ENCODE data around the gene INSYN2B. TPM values are rescaled to one million over a fixed set of nuclear protein-coding genes. Genes with fewer than 3 reads are reported as not detected.

INSYN2B gene
- not detected for polyA plus RNA-seq

DNA sequence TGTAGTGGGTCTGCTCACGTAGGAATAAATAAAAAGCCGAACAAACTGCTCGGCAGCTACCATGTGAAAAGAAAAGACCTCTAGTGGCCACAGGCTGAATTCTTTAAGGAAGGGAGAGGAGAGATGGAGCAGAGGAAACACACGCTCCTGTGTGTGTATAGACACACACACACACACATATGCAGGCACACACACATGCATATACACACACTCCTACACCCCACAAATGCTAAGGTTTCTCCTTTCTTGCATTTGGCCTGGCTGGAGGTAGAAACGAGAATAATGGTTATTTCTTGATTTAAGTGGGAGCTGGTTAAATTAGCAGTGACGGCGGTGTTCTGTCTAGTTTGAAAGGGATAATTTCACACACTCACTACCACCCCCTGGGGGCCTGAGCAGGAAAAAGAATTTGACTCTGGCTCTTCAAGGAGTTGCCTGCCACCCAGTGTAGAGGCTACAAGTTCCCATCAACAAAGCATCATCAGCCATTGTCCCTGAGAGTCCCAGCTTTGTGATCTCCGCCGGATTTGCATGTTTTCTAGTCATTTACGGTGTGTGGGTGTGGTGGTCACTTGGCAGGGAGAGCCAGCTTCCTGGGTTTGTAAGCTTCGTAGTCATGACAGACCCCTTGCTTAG is at the start of gene INSYN2B:
INSYN2B (minus strand) TSS at position 78 of the 636 bp plus-strand sequence. CDS start 96,597 bp downstream, outside the sequence.
- H3K27me3 Mint-ChIP-seq, result no peaks in the 10 kb centered on the region
- H3K9me3 Mint-ChIP-seq, result no peaks in the 10 kb centered on the region
- H3K4me1 Mint-ChIP-seq, result peaks cover 0 to 3% (median 0%) of the 10 kb centered on the region in 3 donors
- H3K36me3 Mint-ChIP-seq, result peaks cover 6% of the 10 kb centered on the region
- peak within 1 kb of the TSS in 2 of 3 donors; percentile 13 to 73 for H3K27ac Mint-ChIP-seq
- H3K4me3 Mint-ChIP-seq, result no peak within 1 kb of the TSS

DNA sequence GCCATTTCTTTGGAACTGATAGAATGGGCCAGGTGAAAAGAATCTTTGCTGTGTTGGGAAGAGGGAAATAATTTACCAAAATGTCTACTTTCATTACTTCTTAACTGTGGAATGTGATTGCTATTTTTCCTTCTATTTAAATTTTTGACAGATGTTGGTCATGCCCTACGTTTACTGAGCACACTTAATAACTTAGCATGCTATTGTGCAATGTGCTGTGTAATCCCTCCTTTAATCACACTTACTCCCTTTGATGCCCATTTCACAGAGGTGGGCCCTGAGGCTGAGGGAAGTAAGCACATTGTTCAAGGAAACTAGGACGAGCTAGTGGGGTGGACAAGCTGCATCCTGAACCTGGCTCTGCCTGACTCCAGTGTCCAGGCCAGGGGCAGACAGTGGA is 47.8 kb upstream of the INSYN2B start:
- Mint-ChIP-seq H3K4me1 (no peaks in the 10 kb centered on the region), H3K4me3 (no peak overlapping the region), H3K36me3 (peaks cover 9% of the 10 kb centered on the region), H3K9me3 (no peaks in the 10 kb centered on the region), H3K27ac (no peak overlapping the region), H3K27me3 (no peaks in the 10 kb centered on the region)

DNA sequence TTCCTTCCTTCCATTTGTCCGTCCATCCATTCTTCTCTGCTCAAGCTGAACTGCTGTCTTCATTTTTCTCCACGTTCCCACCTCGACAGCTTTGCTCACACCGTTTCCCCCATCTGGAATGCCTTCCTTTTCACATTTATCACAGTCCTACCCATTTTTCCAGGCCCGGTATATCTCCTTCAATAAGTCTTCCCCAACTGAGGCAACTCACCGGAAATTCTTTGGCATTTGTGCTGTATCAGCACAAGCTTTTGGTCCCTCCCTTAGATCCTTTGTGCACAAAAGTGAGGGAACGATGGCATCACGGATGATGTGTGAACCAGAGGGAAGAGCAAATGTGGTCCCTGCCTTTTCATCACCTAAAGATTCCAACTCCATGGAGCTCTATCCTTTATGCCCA is 45.6 kb upstream of the INSYN2B start:
- Mint-ChIP-seq H3K4me3 (no peak overlapping the region), H3K9me3 (no peaks in the 10 kb centered on the region), H3K36me3 (peaks cover 12% of the 10 kb centered on the region), H3K27me3 (no peaks in the 10 kb centered on the region), H3K27ac (no peak overlapping the region), H3K4me1 (no peaks in the 10 kb centered on the region)

DNA sequence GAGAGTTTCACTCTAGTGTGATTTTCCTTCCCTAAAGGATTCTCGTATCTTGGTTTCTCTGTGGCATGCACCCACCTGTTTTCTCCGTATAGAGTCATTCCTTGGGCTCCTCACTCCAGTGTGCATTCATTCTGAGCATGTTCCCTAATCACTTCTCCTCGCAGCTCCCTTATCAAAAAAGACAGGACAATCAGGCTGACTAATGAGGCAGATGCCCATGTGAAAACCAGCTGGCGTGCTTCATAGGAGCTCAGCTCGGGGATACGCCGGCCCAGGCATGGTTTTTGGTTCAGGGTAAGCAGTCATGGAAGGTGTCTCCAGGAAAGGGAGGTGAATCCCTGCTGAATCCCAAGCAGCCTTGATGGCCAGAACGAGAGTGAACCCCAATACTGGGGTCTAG is 41.2 kb upstream of the INSYN2B start:
- Mint-ChIP-seq H3K27ac (no peak overlapping the region), H3K9me3 (no peaks in the 10 kb centered on the region), H3K27me3 (no peaks in the 10 kb centered on the region)

DNA sequence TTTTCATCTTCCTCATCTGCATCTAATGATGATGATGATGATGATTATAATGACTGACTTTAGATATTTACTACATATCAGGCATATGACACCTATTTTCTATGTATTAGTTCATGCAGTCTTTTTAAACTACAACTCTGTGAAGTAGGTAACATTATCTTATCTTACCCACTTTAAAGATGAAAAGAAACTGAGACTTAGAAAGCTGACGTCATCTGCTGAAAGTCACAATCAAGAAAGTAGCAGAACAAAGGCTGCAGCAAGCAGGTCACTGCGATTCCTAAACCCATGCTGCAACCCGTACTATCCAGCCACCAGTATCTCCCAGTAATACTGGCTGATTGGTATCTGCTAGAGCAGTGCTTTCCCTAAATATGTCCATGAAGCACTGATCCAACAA is 40.1 kb upstream of the INSYN2B start:
- H3K4me1 Mint-ChIP-seq, result no peaks in the 10 kb centered on the region
- no peak overlapping the region for H3K4me3 Mint-ChIP-seq
- H3K9me3 Mint-ChIP-seq, result no peaks in the 10 kb centered on the region
- peaks cover 7% of the 10 kb centered on the region for H3K36me3 Mint-ChIP-seq
- no peaks in the 10 kb centered on the region for H3K27me3 Mint-ChIP-seq
- no peak overlapping the region for H3K27ac Mint-ChIP-seq

More for the DNA sequence above, 41.2 kb upstream of the INSYN2B start:
- Mint-ChIP-seq H3K36me3 (peaks cover 8% of the 10 kb centered on the region), H3K4me1 (no peaks in the 10 kb centered on the region), H3K4me3 (no peak overlapping the region)

DNA sequence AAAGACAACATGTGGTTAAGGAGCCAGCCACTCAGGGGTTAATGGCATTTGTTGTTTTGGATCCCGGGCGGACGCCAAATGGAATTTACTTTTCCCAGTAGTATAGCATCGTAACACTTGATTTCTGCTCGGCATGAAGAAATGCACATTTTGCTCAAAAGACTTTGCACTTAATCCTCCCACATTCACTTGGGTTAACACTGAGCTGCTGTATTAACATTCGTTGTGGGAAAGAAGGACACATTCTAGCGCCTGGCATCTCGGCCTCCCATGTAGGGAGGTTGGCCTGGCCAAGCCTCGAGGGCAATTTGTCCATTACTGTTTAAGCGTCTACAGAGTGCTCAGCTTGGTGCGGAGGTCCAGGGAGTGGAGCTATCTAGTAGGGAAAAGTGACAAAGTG is 32.3 kb upstream of the INSYN2B start:
- peaks cover 12% of the 10 kb centered on the region for H3K36me3 Mint-ChIP-seq
- H3K4me3 Mint-ChIP-seq, result no peak overlapping the region
- no peaks in the 10 kb centered on the region for H3K9me3 Mint-ChIP-seq
- no peaks in the 10 kb centered on the region for H3K4me1 Mint-ChIP-seq
- peak overlapping the region in 1 of 3 donors; percentile 67 for H3K27ac Mint-ChIP-seq
- no peaks in the 10 kb centered on the region for H3K27me3 Mint-ChIP-seq

DNA sequence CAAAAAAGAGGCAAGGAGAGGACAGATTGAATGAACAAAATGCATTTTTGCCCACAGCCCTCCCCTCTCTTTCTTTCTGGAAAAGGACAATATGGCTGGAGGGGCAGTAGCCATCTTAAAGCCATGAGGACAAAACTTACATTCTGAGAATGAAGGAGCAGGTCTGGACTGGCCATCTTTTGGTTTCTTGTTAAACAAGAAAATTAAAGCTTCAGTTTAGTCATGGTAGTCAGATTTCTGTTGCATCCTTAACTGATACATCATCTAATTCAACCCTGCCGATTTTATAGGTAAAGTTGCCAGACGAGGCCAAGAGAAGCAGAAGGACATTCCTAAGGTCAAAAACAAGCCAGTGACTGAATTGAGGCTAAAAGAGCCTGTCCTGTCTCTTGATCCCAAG is 31.5 kb upstream of the INSYN2B start:
- Mint-ChIP-seq H3K27me3 (no peaks in the 10 kb centered on the region), H3K36me3 (peaks cover 12% of the 10 kb centered on the region), H3K27ac (peak overlapping the region in 1 of 3 donors; percentile 76), H3K4me3 (no peak overlapping the region), H3K9me3 (no peaks in the 10 kb centered on the region), H3K4me1 (no peaks in the 10 kb centered on the region)

DNA sequence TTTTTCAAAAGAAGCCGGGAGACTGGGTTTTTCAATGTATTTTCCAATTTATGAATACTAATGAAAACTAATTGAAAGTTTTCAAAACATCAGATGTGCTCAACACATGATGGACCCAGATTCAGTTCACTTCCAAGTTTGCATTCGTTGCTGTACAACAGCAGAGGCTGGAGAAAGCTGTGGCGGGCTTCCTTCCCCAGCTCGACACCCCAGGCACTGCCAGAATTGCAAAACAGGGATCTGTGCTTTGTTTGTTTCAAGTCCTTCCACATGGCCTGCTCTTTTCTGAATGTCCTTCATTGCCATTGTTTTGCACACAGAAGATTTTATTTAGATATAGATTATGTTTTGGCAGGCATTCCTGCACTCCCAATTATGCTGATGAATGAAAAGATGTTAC is 30.3 kb upstream of the INSYN2B start:
- no peaks in the 10 kb centered on the region for H3K9me3 Mint-ChIP-seq
- H3K4me1 Mint-ChIP-seq, result no peaks in the 10 kb centered on the region
- H3K4me3 Mint-ChIP-seq, result no peak overlapping the region
- no peaks in the 10 kb centered on the region for H3K27me3 Mint-ChIP-seq
- peaks cover 12% of the 10 kb centered on the region for H3K36me3 Mint-ChIP-seq
- no peak overlapping the region for H3K27ac Mint-ChIP-seq

DNA sequence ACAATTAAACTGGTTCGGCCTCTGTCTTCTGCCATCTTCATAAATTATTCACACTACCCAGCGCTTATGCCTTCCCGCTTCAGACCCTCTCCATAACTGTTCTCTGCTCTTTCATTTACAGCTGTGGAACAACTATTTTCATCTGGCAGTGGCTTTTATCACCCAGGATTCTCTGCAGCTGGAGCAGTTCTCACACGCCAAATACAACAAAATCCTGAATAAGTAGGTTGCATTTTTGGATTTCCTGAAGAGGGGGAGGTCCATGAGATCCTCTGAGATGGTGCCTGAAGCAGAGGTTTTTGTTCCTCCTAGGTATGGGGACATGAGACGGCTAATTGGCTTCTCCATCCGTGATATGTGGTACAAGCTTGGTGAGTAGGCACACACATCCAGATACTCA is 28.1 kb upstream of the INSYN2B start:
- Mint-ChIP-seq H3K9me3 (no peaks in the 10 kb centered on the region), H3K27ac (no peak overlapping the region), H3K36me3 (peaks cover 17% of the 10 kb centered on the region), H3K27me3 (no peaks in the 10 kb centered on the region), H3K4me1 (no peaks in the 10 kb centered on the region), H3K4me3 (peak overlapping the region in 1 of 4 donors; percentile 39)

DNA sequence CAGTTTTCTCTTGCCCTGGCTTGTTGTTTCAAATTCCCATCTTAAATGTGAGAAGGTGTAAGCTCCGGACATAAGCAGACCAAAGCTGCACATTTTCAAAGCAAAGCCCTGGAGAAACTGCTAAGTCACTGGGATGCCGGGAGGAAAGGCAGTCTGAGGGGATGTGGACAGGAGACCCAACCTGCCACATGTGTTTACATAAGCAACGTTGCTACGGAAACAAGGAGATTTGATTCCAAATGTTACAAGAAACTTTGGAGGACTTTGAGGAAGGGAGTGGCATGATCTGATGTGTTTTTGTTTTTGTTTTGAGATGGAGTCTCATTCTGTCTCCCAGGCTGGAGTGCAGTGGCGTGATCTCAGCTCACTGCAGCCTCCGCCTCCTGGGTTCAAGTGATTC is 25.7 kb upstream of the INSYN2B start:
- Mint-ChIP-seq H3K9me3 (no peaks in the 10 kb centered on the region), H3K36me3 (peaks cover 23% of the 10 kb centered on the region), H3K27me3 (no peaks in the 10 kb centered on the region), H3K27ac (peak overlapping the region in 1 of 3 donors; percentile 76), H3K4me3 (no peak overlapping the region), H3K4me1 (no peaks in the 10 kb centered on the region)

DNA sequence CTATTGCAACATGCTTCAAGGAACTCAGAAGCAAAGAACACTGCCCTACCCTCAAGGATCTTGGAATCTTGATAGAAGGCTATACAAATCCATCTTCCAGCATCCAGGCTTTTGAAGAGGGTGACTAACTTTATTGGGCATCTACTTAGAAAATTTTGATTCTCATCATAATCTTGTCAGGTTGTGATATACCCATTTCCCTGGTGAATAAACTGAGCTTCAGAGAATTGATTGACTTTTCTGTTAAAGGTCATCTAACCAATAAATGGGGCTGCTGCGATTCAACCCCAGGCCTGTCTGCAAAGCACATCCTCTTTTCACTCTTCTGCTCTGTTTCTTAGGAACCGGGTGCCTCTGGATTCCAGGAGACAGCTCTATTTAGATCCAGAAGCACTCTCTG is 19.9 kb upstream of the INSYN2B start:
- H3K4me3 Mint-ChIP-seq, result no peak overlapping the region
- no peak overlapping the region for H3K27ac Mint-ChIP-seq
- H3K9me3 Mint-ChIP-seq, result no peaks in the 10 kb centered on the region
- peaks cover 6 to 8% (median 6%) of the 10 kb centered on the region in 3 donors for H3K4me1 Mint-ChIP-seq
- H3K27me3 Mint-ChIP-seq, result no peaks in the 10 kb centered on the region
- peaks cover 27% of the 10 kb centered on the region for H3K36me3 Mint-ChIP-seq

DNA sequence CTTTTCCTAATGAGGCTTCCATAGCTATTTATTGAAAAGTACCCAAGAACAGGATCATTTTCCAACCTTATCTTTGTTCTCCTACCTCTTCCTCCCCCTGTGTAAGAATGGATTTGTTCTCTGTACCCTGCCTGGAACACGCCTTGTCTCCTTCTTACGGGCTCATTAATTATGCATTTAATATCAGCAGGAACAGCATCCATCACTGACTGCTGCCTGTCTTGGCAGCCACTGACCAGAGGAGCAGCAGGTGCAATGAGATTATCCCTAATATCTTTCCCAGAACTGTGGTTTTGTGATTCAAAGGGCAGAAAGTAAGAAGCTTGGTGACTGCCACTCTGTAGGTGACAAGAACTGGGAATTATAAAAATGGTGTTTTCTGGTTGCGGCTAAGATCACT is 19.3 kb upstream of the INSYN2B start:
- Mint-ChIP-seq H3K9me3 (no peaks in the 10 kb centered on the region), H3K27me3 (no peaks in the 10 kb centered on the region), H3K27ac (no peak overlapping the region), H3K4me1 (peaks cover 6 to 9% (median 8%) of the 10 kb centered on the region in 3 donors), H3K4me3 (no peak overlapping the region), H3K36me3 (peaks cover 28% of the 10 kb centered on the region)

DNA sequence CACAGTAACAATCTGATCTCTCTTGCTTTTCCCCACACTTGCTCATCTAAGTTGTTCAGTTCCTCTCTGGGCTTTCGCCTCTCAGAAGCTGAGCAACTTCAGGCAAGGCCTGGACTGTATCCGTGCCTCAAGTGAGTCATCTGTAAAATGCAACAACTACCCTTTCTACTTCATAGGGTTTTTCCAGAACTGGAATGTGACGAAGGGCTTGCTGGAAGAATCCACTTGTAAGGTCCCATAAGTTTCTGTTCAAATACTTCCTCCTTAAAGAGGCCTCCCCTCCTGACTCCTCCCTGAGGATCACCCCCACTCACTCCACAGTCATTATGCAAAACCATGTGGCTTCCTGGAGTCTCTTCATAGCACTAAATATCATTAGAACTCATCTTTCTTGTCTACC is 17.5 kb upstream of the INSYN2B start:
- Mint-ChIP-seq H3K4me3 (no peak overlapping the region), H3K27me3 (no peaks in the 10 kb centered on the region), H3K27ac (peak overlapping the region in 2 of 3 donors; percentile 60 to 67), H3K36me3 (peaks cover 28% of the 10 kb centered on the region), H3K4me1 (peaks cover 6 to 12% (median 12%) of the 10 kb centered on the region in 3 donors), H3K9me3 (no peaks in the 10 kb centered on the region)

DNA sequence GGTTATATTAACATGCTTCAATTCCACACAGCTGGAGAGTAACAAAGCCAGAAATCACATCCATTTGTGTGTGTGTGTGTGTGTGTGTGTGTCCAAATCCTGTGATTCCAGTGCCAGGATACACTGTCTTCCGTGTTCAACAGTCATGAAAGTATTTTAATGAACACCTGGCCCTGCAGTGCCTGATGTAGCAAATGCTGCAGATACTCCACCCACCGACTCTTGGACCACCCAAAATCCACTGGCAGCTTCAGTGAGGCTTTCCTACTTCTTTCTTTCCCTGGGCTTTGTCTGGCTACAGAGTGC is 13.1 kb upstream of the INSYN2B start:
- Mint-ChIP-seq H3K4me1 (peaks cover 6 to 12% (median 12%) of the 10 kb centered on the region in 3 donors), H3K9me3 (no peaks in the 10 kb centered on the region), H3K36me3 (peaks cover 20% of the 10 kb centered on the region), H3K4me3 (no peak overlapping the region), H3K27ac (no peak overlapping the region), H3K27me3 (no peaks in the 10 kb centered on the region)

DNA sequence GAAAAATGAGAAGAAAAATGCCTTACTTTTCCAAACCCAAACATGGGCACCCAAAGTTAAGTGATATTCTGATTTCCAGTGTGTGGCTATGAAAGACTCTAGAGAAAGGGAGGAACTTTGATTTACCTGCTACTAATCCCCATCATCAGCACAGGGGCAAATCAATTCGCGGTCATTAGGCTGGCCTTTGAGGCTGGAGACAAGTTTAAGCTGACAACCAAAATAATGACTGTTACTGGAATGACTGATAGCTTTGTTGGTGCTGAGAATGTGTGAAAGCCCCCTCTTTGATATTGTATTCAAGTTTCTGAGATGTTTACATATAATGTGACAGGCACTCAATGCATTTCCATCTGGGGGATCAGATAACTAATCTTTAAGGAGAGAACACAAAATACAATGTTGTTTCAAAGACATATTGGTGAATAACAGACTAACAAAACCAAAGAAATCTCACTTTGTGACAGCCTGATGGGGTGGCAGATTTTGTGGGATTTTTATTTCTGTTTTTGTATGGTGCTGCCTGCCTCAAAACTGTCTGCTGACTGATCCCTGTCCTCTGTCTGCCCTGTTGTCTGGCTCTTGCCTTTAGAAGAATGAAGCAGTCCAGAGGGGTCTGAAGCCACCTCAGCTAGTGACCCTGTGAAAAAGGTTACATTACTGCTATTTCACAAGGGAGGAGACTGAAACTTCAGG is 12.6 kb upstream of the INSYN2B start:
- H3K27me3 Mint-ChIP-seq, result no peaks in the 10 kb centered on the region
- H3K4me3 Mint-ChIP-seq, result no peak overlapping the region
- peaks cover 20% of the 10 kb centered on the region for H3K36me3 Mint-ChIP-seq
- peaks cover 3 to 9% (median 9%) of the 10 kb centered on the region in 3 donors for H3K4me1 Mint-ChIP-seq
- H3K27ac Mint-ChIP-seq, result no peak overlapping the region
- H3K9me3 Mint-ChIP-seq, result no peaks in the 10 kb centered on the region
